Effector CD4-positive, alpha-beta T cell (primary cell): ENCODE measurements around the gene ADPRH.

Experiments
- DNase-seq: peaks from one replicate; pipeline ENCODE4 v3.0.0-alpha.2; 2020

Gene ADPRH

GRCh38 chr3:119631516-119631915, 52.2 kb downstream of the ADPRH start:
- DNase-seq = no peak

GRCh38 chr3:119632216-119632615, 52.9 kb downstream of the ADPRH start:
- no peak for DNase-seq

- DNase-seq = no peak
Measured at GRCh38 chr3:119632829-119633228, 53.5 kb downstream of the ADPRH start.

- no peak for DNase-seq
Measured at GRCh38 chr3:119635719-119636118, 56.4 kb downstream of the ADPRH start.

GRCh38 chr3:119636249-119636648, 57.0 kb downstream of the ADPRH start:
- no peak for DNase-seq

DNA sequence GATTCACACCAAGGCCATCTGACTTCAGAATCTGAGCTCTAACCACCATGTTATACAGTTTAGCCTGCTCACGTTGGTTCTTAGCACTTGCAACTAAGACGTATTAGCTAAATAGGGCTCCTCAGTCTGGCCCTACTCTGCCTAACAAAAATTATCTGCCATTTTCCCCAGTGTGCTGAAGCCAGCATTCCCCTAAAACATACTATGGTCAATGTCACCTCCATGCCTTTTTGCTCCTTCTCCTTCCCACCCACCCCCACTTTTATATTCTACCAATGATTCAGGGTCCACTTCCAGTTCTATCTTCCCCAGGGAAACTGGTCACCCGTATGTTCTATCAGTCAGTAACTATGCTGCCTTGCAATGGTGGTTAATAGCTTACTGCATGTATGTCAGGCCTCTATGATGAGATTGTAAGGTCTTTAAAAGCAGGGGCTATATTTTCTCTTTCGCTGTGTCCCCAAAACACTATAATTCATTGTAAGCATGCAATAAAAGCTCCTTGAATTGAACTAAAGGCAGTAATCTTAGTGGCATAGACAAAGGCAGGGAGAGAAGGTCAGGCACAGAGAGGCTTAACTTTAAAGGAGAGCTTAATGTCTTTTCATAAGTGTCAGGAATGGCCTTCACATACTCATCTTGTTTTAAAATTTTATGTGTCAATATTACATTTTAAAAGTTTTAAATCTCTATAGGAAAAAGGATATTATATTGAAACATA, 57.8 kb downstream of the ADPRH start:
- no peak for DNase-seq

DNA sequence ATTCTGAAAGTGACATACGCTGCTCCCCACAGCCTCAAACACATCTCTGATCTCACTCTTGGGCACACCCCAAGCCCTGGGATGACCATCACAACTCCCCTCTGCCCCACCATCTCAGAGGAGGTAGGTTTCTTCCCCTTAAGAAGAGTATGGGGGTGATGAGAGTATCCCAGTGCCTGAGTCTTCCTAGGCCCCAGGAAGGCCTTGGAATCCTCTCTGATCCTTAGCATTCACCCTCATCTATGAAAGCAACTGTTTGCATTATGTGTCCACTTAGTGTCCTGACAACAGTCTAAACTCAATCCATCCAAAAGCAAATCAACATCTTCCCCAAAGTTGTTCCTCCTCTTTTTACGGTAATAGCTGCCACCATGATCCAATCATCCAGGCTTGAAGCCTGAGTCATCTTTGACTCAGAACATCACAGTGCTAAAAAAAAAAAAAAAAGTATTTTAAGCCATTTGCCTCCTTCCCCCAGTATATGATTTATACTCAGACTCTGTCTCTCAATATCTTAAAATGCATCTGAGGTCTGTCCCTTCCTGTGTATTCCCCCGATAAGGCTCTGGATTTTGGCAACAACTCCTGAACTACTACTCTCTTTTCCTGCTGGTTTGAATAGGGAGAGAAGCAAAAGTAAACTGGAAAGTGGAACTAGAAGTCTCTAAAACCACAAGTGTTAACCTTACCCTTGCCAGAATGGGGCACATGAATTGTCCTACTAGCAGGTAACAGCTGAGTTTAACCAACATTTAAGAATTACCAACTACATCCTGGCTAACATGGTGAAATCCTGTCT, 58.6 kb downstream of the ADPRH start:
- DNase-seq = no peak
